Measurements from ENCODE around the gene CTSF. TPM values are rescaled to one million over a fixed set of nuclear protein-coding genes. Genes with fewer than 3 reads are reported as not detected.

The CTSF gene
- total RNA-seq, 1 experiment from 2014 or later: 0.98 TPM

DNA sequence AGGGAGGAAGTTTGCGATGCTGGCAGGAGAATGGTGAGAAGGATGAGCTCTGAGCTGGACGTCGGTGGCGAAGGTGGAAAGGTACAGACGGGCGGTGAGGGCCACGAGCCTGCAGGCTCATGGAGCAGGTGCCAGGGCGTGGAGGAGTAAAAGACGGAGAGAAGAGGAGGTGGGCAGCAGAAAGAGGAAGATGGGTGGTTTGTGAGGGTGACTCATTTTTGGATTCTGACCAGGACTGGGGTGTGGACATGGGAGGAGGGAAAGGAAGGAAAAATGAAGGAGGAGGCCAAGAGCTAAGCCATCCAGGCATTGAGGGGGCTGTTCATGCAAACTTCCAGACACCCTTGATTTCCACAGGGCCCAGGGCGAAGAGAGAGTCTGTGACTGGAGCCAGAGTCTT, 26.0 kb downstream of the CTSF start:
- Histone ChIP-seq H3K18ac (ENCODE audit: insufficient read length, low read depth, low read length) (no peak overlapping the region), H2BK20ac (ENCODE audit: low read depth, low read length, poor library complexity, severe bottlenecking) (no peak overlapping the region), H3K27me3 (ENCODE audit: insufficient read depth, low read length) (no peaks in the 10 kb centered on the region), H3K9ac (ENCODE audit: extremely low read depth, insufficient read length, low read length) (no peak overlapping the region), H3K4ac (ENCODE audit: low read depth, low read length) (no peak overlapping the region), H2BK15ac (ENCODE audit: low read depth, low read length) (no peak overlapping the region), H3K79me1 (ENCODE audit: insufficient read depth, low read depth, low read length, poor library complexity, severe bottlenecking) (no peaks in the 10 kb centered on the region), H3K27ac (ENCODE audit: insufficient read length, low read depth, low read length) (no peak overlapping the region), H2AFZ (ENCODE audit: low read length) (no peak overlapping the region), H2AK5ac (ENCODE audit: insufficient read length, low read length) (no peak overlapping the region), H4K20me1 (ENCODE audit: control insufficient read depth, insufficient read depth, insufficient read length) (no peaks in the 10 kb centered on the region), H3K14ac (ENCODE audit: insufficient read depth, low read length) (no peak overlapping the region), H2BK5ac (ENCODE audit: insufficient read length, low read length) (no peak overlapping the region), H3K23ac (ENCODE audit: insufficient read length, low read depth, low read length) (no peak overlapping the region), H2BK120ac (ENCODE audit: low read depth, low read length, poor library complexity, severe bottlenecking) (no peak overlapping the region), H3K79me2 (ENCODE audit: insufficient read depth, low read length) (no peaks in the 10 kb centered on the region), H3K56ac (ENCODE audit: insufficient read length, low read depth, low read length) (no peak overlapping the region), H3K9me3 (ENCODE audit: control insufficient read depth, low read depth, low read length) (no peaks in the 10 kb centered on the region), H3K23me2 (ENCODE audit: insufficient read length, low read depth, low read length, poor library complexity, severe bottlenecking) (no peaks in the 10 kb centered on the region), H3K4me1 (ENCODE audit: insufficient read depth, low read length) (no peaks in the 10 kb centered on the region; the same call in 1 of the 2 replicates), H4K91ac (ENCODE audit: insufficient read length, low read depth, low read length) (no peak overlapping the region), H2BK12ac (ENCODE audit: insufficient read length, low read depth, low read length) (no peak overlapping the region), H3K4me2 (ENCODE audit: insufficient read depth, insufficient read length, low read length) (no peak overlapping the region), H3T11ph (ENCODE audit: low read length) (no peak overlapping the region), H4K8ac (replicated peaks; ENCODE audit: insufficient read length, low read depth, low read length) (no peak overlapping the region), H4K5ac (ENCODE audit: insufficient read length, low read depth, low read length) (no peak overlapping the region)
- Mint-ChIP-seq H3K4me1 (peaks cover 25 to 26% of the 10 kb centered on the region in 2 experiments), H3K4me3 (no peak overlapping the region), H3K27ac (peak overlapping the region in 2 of 3 experiments; percentile 39; a peak in 4 of 7 replicates), H3K9me3 (no peaks in the 10 kb centered on the region), H3K36me3 (ENCODE audit: insufficient read depth in 1 of 3, low read depth in 3 of 3) (peaks cover 1 to 33% (median 28%) of the 10 kb centered on the region in 3 experiments), H3K27me3 (ENCODE audit: low read depth) (no peaks in the 10 kb centered on the region; the same call in 1 of the 2 replicates)
- TF ChIP-seq, protein P1, sequence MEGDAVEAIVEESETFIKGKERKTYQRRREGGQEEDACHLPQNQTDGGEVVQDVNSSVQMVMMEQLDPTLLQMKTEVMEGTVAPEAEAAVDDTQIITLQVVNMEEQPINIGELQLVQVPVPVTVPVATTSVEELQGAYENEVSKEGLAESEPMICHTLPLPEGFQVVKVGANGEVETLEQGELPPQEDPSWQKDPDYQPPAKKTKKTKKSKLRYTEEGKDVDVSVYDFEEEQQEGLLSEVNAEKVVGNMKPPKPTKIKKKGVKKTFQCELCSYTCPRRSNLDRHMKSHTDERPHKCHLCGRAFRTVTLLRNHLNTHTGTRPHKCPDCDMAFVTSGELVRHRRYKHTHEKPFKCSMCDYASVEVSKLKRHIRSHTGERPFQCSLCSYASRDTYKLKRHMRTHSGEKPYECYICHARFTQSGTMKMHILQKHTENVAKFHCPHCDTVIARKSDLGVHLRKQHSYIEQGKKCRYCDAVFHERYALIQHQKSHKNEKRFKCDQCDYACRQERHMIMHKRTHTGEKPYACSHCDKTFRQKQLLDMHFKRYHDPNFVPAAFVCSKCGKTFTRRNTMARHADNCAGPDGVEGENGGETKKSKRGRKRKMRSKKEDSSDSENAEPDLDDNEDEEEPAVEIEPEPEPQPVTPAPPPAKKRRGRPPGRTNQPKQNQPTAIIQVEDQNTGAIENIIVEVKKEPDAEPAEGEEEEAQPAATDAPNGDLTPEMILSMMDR (conservative IDR thresholded peaks at IDR 0.05): no peak
- no CpG with 5 or more reads among the region's 10 CpGs for WGBS (ENCODE audit: extremely low coverage, insufficient read length, low lambda C conversion rate)
- no peak for DNase-seq
